ENCODE results near the gene CD96. TPM values are rescaled to one million over a fixed set of nuclear protein-coding genes. Genes with fewer than 3 reads are reported as not detected.
"Not testable (repeated sequence)": the region's sequence is repeated elsewhere in the genome, so short reads cannot be mapped to it uniquely, and the experiment has no call there.

CD96 gene
- total RNA-seq, 4 donors from 2014 or later = 0.27 to 2.1 (median 0.72) TPM

DNA sequence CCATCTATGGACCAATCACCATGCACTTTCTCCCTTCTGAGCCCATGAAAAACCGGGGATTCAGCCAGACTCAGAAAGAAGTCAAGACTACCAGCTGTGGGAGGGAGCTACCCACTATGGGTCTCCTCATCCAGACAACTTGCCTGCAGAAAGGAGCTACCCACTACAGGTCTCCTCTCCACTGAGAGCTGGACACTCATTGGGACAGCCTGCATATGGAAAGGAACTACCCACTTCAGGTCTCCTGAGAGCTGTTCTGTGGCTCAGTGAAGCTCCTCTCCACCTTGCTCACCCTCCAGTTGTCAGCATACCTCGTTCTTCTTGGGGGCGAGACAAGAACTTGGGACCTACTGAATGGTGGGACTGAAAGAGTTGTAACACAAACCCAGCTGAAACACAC is 75.4 kb downstream of the CD96 start:
- DNase-seq (ENCODE audit: low spot score in 2 of 2) = no peak
- TF ChIP-seq POLR2A (IDR thresholded peaks at IDR 0.05) = no peak
- TF ChIP-seq, protein P1, sequence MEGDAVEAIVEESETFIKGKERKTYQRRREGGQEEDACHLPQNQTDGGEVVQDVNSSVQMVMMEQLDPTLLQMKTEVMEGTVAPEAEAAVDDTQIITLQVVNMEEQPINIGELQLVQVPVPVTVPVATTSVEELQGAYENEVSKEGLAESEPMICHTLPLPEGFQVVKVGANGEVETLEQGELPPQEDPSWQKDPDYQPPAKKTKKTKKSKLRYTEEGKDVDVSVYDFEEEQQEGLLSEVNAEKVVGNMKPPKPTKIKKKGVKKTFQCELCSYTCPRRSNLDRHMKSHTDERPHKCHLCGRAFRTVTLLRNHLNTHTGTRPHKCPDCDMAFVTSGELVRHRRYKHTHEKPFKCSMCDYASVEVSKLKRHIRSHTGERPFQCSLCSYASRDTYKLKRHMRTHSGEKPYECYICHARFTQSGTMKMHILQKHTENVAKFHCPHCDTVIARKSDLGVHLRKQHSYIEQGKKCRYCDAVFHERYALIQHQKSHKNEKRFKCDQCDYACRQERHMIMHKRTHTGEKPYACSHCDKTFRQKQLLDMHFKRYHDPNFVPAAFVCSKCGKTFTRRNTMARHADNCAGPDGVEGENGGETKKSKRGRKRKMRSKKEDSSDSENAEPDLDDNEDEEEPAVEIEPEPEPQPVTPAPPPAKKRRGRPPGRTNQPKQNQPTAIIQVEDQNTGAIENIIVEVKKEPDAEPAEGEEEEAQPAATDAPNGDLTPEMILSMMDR (IDR thresholded peaks at IDR 0.05) = no peak
- WGBS, 2 donors = 90 to 94% methylated on average over 3 of the region's 3 CpGs
- intact Hi-C loops (cut with DNase I; ENCODE audit: low total_unique reads) = no loop called here
- H3K4me3 ChIP-seq (ENCODE audit: low read depth, poor library complexity, severe bottlenecking) = no peak overlapping the region

DNA sequence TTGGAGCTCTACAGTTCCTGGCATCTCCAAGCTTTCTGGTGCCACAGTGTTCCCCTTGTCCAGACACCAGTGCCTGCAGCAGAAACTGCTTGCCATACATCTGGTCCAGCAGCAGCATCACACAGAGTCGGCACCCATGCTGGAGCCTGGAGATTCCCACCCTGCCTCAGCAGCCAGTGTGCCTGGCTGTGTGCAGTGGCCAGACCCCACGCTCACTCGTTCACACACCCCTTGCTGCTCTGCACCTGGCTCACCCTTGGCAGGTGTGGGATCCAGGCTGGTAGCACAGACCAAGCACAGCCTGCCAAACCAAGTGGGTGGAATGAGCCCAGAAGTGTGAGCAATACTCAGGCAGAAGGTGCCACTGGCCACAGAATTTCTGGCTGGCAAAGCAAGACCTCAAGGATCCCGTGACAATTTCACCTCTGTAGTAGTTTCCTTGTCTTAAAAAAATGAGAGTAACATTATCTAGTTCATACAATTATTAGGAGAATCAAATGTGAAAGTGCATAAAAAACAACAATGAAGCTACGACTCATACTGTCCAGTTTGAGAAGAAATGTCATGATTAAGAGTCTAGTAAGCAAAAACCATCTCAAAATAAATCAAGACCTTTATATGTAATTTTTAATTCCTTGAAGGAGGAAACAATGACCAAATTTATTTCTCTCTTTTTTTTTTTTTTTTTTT is 76.1 kb downstream of the CD96 start:
- no peak overlapping the region for H3K4me3 ChIP-seq (ENCODE audit: low read depth, poor library complexity, severe bottlenecking)
- TF ChIP-seq, protein P1 (IDR thresholded peaks at IDR 0.05) = no peak
- no peak for TF ChIP-seq POLR2A (IDR thresholded peaks at IDR 0.05)
- 62 to 88% methylated on average over 5 of the region's 5 CpGs for WGBS, 2 donors
- intact Hi-C loops (cut with DNase I; ENCODE audit: low total_unique reads) = no loop called here
- no peak for DNase-seq (ENCODE audit: low spot score in 2 of 2)

DNA sequence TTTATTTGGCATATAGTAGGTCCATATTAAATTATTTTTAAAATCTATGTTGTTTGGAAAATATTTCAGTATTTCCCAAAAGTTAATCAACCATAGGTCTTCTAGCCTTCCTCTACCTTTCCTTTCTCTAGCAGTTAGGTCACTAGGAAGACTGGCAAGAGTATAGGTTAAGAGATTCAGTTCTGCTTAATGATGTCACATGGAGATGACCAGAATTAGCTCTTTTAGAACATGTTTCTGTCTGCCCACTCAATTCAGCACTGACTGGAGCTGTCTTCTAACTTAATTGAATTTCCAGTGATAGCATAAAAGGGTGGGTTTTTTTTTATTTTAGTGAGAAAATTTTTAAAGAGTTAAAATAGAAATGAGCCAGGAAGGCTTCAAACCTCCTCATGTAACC is 76.9 kb downstream of the CD96 start:
- no peak for DNase-seq (ENCODE audit: low spot score in 2 of 2)
- intact Hi-C loops (cut with DNase I; ENCODE audit: low total_unique reads) = no loop called here
- no peak for TF ChIP-seq POLR2A (IDR thresholded peaks at IDR 0.05)
- TF ChIP-seq, protein P1 (IDR thresholded peaks at IDR 0.05) = no peak

DNA sequence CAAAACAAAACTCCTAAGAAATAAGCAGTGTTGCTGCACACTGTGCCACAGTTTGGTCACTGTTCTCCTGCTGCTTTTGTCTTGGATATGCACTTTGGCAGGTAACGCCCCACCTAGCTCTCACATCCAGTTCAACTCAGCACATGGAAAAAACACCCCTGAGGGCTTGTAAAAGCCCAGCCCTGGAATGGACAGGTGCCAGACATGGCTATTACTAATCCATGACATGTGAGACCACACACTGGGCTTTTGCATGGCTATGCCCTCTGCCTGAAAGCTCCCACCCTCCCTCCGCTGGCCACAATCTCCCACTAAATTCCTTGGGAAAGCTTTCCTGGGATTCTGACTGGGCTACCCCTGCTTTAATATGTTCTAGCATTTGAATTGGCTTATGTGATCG is 77.8 kb downstream of the CD96 start:
- TF ChIP-seq, protein P1 (IDR thresholded peaks at IDR 0.05) = no peak
- TF ChIP-seq POLR2A (IDR thresholded peaks at IDR 0.05) = no peak
- DNase-seq (ENCODE audit: low spot score in 2 of 2) = no peak
- H3K4me3 ChIP-seq (ENCODE audit: low read depth, poor library complexity, severe bottlenecking) = no peak overlapping the region
- intact Hi-C loops (cut with DNase I; ENCODE audit: low total_unique reads) = no loop called here
- whole genome bisulfite sequencing, 2 donors = 63 to 66% methylated on average over 3 of the region's 3 CpGs

More for the DNA sequence above, 76.9 kb downstream of the CD96 start:
- no peak overlapping the region for H3K4me3 ChIP-seq (ENCODE audit: low read depth, poor library complexity, severe bottlenecking)

DNA sequence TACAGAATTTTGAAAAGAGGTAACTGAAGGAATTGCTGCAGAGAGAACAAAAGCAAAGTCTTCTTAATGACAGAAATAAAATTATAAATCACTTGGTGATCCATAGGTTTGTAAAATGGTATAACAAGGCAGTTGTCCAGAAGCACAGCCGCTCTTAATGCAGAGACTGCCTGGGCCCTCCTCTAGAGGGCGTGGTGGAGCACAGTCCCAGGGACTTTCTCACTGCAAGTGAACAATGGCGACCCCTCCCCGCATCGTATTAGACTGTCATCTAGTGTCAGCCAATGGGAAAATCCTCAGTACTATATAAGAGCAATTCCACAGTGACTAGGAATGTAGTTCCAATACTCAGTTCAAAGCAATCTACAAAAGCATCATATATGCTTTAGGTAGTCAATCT is 79.5 kb downstream of the CD96 start:
- DNase-seq (ENCODE audit: low spot score in 2 of 2) = no peak
- intact Hi-C loops (cut with DNase I; ENCODE audit: low total_unique reads) = no loop called here
- H3K4me3 ChIP-seq (ENCODE audit: low read depth, poor library complexity, severe bottlenecking) = no peak overlapping the region
- no peak for TF ChIP-seq POLR2A (IDR thresholded peaks at IDR 0.05)
- TF ChIP-seq, protein P1 (IDR thresholded peaks at IDR 0.05) = no peak
- 62 to 70% methylated on average over 5 of the region's 5 CpGs for WGBS, 2 donors

DNA sequence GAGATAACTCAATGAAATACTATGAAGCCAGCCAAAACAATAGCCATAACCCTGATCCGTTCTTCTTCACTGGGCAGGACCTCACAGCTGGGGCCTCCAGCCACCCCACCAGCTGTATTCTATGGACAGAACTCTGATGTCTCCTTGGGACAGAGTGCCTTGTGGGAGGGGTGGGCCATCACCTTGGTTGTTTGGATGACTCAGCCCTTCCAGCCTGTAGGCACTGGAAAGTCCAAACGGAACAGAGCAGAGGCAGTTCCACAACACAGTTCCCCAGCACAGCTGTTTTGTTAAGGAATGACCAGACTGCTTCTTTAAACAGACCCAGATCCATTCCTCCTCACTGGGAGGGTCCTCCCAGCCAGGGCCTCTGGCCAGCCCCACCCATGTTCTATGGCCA is 85.1 kb downstream of the CD96 start:
- DNase-seq (ENCODE audit: low spot score in 2 of 2) = no peak
- intact Hi-C loops (cut with DNase I; ENCODE audit: low total_unique reads) = no loop called here
- no peak overlapping the region for H3K4me3 ChIP-seq (ENCODE audit: low read depth, poor library complexity, severe bottlenecking)
- 40 to 73% methylated on average over 2 of the region's 2 CpGs for WGBS, 2 donors
- TF ChIP-seq, protein P1 (IDR thresholded peaks at IDR 0.05) = no peak
- TF ChIP-seq POLR2A (IDR thresholded peaks at IDR 0.05) = no peak

DNA sequence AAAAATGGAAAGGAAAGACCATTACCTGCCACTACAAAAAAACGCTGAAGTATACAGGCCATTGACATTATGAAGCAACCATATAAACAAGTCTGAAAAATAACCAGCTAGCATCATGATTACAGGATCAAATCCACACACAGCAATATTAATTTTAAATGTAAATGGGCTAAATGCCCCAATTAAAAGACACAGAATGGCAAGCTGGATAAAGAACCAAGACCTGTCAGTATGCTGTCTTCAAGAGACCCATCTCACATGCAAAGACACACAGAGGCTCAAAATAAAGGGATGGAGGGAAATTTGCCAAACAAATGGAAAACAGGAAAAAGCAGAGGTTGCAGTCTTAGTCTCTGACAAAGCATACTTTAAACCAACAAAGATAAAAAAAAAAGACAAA is 87.0 kb downstream of the CD96 start:
- WGBS, 2 donors = 96 to 100% methylated on average over 1 of the region's 1 CpG
- H3K4me3 ChIP-seq (ENCODE audit: low read depth, poor library complexity, severe bottlenecking); intact Hi-C loops (cut with DNase I; ENCODE audit: low total_unique reads): not testable (repeated sequence)

DNA sequence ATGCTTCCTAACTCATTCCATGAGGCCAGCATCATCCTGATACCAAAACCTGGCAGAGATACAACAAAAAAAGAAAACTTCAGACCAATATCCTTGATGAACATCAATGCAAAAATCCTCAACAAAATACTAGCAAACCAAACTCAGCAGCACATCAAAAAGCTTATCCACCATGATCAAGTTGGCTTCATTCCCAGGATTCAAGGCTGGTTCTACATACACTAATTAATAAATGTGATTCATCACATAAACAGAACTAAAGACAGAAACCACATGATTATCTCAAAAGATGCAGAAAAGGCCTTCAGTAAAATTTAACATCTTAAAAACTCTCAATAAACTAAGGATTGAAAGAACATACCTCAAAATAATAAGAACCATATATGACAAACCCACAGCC is 88.6 kb downstream of the CD96 start:
- H3K4me3 ChIP-seq (ENCODE audit: low read depth, poor library complexity, severe bottlenecking); DNase-seq (ENCODE audit: low spot score in 2 of 2); intact Hi-C loops (cut with DNase I; ENCODE audit: low total_unique reads): not testable (repeated sequence)

More for the DNA sequence above, 87.0 kb downstream of the CD96 start:
- not testable (repeated sequence) for DNase-seq (ENCODE audit: low spot score in 2 of 2)
